AG04450 (cell line): ENCODE measurements around the gene ITGB2. TPM values are rescaled to one million over a fixed set of nuclear protein-coding genes. Genes with fewer than 3 reads are reported as not detected.

ENCODE experiments used
- CTCF ChIA-PET: fragments of 300-600, 350-600 bp; formaldehyde crosslinking; extraction: SDS; loops from one replicate; lab custom pipeline; 2022; ENCODE audit warnings: antibody characterized with exemption, inconsistent platforms; lab: Charles Lee
- POLR2A ChIA-PET: fragments of 350-600 bp; formaldehyde crosslinking; extraction: SDS; loops from one replicate; lab custom pipeline; 2021; ENCODE audit warnings: antibody characterized with exemption, inconsistent platforms; lab: Yijun Ruan, JAX
- DNase-seq: peaks from one replicate; pipeline ENCODE4 v3.0.0-alpha.2; 2011; ENCODE audit warnings: low read depth, low spot score
- H3K27ac ChIP-seq: one replicate; pipeline ENCODE4 v1.5.1; 2012; ENCODE audit warnings: low read depth, low read length, control low read depth
- H3K27me3 ChIP-seq: one replicate; pipeline ENCODE4 v1.6.0; 2012; ENCODE audit warnings: low read length; ENCODE audit not compliant: control insufficient read depth, insufficient read depth
- H3K4me3 ChIP-seq: 2 replicates; pipeline ENCODE4 v1.5.1; 2011; ENCODE audit warnings: mild to moderate bottlenecking, low read depth, low read length, control low read depth
- H3K9me3 ChIP-seq: 2 replicates; pipeline ENCODE4 v1.5.1; 2012; ENCODE audit warnings: low read length; ENCODE audit not compliant: control insufficient read depth, insufficient read depth
- CTCF ChIP-seq: IDR thresholded peaks from 2 replicates; pipeline ENCODE4 v1.5.1; 2011; ENCODE audit warnings: low read depth, low read length, control low read depth, inconsistent platforms
- polyA plus RNA-seq: library from polyadenylated mRNA; depleted of rRNA; stranded (reverse); fragments of >200 nt; gene quantifications from 2 replicates; pipeline ENCODE4 v1.2.3, GENCODE V29; 2011

Gene ITGB2
- polyA plus RNA-seq, 1 experiment: 0.04 TPM

DNA sequence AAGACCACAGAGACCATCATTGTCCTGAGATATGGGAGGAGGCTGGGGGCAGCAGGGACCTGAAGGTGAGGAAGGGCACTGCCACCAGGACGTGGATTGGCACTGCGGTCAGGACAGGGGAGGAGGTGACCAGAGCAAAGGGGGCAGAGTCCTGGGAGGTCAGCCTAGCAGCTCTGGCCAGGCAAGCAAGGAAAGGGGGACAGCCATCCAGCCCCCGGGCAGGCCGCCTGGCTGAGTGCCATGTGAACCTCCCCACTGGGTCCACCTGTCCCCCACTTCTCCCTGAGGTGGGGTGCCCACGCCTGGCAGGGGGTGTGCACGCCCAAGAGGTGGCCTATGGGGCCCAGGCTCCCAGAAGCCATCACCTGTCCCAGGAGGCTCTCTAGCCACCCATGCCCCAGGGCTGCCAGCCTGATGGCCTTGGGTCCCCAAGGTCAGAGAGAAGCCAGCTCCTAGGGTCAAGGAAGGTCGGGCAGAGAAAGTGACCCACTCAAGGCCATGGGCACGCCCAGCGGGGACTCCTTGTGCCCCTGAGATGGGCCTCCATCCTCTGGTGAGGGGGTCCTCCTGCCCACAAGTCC lies 29.6 kb downstream of the ITGB2 start:
- no peak for DNase-seq
- Histone ChIP-seq H3K9me3 (peaks cover 23% of the 10 kb centered on the region), H3K27ac (no peak overlapping the region), H3K27me3 (peaks cover 49% of the 10 kb centered on the region), H3K4me3 (no peak overlapping the region)
- POLR2A ChIA-PET: no interaction called here
- CTCF ChIA-PET: no interaction called here
- no peak for TF ChIP-seq CTCF

GRCh38 chr21:44890338-44890931 lies 30.3 kb downstream of the ITGB2 start:
- H3K9me3 ChIP-seq: peaks cover 29% of the 10 kb centered on the region
- ChIA-PET CTCF (no interaction called here), POLR2A (interaction anchor here (0.6 kb wide), 1 partner anchor 37 kb away, joined by 3 read pairs; no protein-coding TSS in a partner anchor)
- DNase-seq: no peak
- no peak overlapping the region for H3K4me3 ChIP-seq
- H3K27ac ChIP-seq: no peak overlapping the region
- no peak for TF ChIP-seq CTCF
- peaks cover 49% of the 10 kb centered on the region for H3K27me3 ChIP-seq

DNA sequence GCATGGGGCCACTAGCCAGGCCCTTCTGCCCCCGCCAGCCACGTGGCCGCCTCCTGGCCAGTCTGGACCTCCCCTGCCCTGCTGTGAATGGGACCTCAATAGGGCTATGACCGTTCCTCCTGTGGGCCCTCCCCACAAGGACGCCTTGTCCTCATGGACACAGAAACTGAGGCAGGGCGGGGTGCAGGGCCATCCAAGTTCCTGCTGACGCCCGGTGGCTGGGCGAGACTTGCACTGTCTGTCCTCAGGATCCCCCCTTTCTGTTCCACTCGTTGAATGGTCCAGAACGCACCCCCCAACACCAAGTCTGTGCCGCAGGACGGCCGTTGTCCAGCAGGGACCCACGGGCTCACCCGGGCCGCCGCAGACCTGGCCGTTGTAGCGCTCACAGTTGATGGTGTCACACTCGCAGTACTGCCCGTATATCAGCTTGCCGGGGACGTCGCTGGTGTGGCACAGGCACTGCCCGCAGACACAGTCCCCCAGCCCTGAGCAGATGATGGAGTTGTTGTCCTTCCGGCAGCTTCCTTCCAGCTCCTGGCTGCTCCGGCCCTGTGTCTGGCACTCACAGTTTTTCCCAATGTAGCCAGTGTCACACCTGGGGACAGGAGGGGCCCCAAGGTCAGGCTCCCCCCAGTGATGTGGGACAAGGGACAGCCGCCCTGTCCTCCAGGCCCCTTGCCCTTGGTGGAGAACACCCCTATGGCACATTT lies 30.9 kb downstream of the ITGB2 start:
- TF ChIP-seq CTCF: no peak
- H3K9me3 ChIP-seq: peaks cover 31% of the 10 kb centered on the region
- no peak for DNase-seq
- peaks cover 45% of the 10 kb centered on the region for H3K27me3 ChIP-seq
- CTCF ChIA-PET: no interaction called here
- H3K27ac ChIP-seq: no peak overlapping the region
- H3K4me3 ChIP-seq: no peak overlapping the region
- POLR2A ChIA-PET: interaction anchor here (0.6 kb wide), 1 partner anchor 38 kb away, joined by 3 read pairs; no protein-coding TSS in a partner anchor

DNA sequence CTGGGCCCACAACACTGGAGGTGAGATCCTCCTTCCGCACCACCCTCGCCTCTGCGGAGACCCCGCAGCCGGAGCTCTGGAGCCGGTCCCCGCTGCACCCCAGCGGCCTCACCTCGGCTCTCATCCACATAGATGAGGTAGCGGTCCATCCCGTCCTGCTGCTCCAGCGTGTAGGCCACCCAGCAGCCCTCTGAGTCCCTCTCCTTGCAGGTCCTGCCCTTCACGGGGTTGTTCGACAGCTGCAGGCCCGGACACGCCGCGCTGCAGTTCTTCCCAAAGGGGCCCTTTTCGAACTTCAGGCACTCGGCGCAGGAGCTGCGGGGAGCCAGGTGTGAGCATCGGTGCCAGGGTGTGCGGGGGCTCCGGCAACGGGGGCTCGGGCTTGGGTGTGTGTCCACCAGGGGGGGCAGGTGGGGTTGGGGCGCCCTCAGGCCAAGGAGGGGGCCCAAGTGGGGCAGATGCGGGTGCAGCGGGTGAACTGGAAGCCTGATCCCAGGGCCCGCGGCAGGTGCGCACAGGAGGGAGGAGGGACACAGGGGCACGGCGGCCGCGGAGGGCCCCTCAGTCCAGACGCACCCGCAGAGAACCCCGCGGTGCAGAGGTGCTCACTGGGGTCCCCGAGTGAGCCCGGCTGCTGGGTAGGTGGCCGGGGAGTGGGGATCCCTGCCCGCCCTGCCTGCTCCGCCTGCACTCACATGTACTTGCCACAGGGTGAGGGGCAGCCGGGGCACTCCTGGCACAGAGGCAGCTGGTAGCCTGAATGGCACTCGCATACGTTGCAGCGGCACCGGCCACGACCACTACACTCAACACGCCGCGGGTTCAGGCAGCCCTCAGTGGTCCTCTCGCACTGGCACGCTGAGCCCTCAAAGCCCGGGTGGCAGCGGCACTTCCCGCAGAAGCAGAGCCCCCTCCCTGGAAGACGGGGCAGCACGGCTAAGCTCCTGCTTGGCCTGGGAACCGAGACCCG lies 31.8 kb downstream of the ITGB2 start:
- H3K27me3 ChIP-seq: peaks cover 38% of the 10 kb centered on the region
- H3K4me3 ChIP-seq: no peak overlapping the region
- H3K9me3 ChIP-seq: peaks cover 31% of the 10 kb centered on the region
- no peak for DNase-seq
- ChIA-PET CTCF (no interaction called here), POLR2A (no interaction called here)
- no peak for TF ChIP-seq CTCF
- no peak overlapping the region for H3K27ac ChIP-seq
